GM23338 (cell line): Measurements from ENCODE around the gene IL11.

ENCODE experiments used
- CREB1 ChIP-seq: fragments of 250-450 bp; sonication (Bioruptor Pico); IDR thresholded peaks from 2 replicates; pipeline ENCODE4 v1.5.0; 2020; ENCODE audit warnings: low read depth, mild to moderate bottlenecking, moderate library complexity
- CTCF ChIP-seq, 2 experiments: fragments of 200-600 bp in 1 of 2; sonication (generic) in 1 of 2; conservative IDR thresholded peaks; 2 replicates each; pipeline versions ENCODE4 v1.5.1 to v1.6.1; 2016 to 2017; ENCODE audit warnings: antibody characterized with exemption in 2 of 2, low read depth in 2 of 2, mild to moderate bottlenecking in 2 of 2, moderate library complexity in 1 of 2
- EZH2phosphoT487 ChIP-seq: fragments of 200-600 bp; sonication (generic); IDR thresholded peaks from one replicate; pipeline ENCODE4 v1.8.1; 2018; ENCODE audit warnings: antibody characterized with exemption; ENCODE audit not compliant: unreplicated experiment
- JUNB ChIP-seq: IDR thresholded peaks from one replicate; pipeline ENCODE4 v1.6.1; 2016; ENCODE audit warnings: antibody characterized with exemption; ENCODE audit not compliant: unreplicated experiment
- REST ChIP-seq: IDR thresholded peaks from one replicate; pipeline ENCODE4 v1.6.1; 2018; ENCODE audit warnings: antibody characterized with exemption; ENCODE audit not compliant: unreplicated experiment
- STAT1 ChIP-seq: IDR thresholded peaks from one replicate; pipeline ENCODE4 v1.6.1; 2016; ENCODE audit warnings: antibody characterized with exemption; ENCODE audit not compliant: unreplicated experiment

GRCh38 chr19:55406091-55406825, 36.0 kb upstream of the IL11 start:
- no peak for TF ChIP-seq CTCF (conservative IDR thresholded peaks at IDR 0.05; ENCODE audit: low read depth in 2 of 2)
- no peak for TF ChIP-seq EZH2phosphoT487
- no peak for TF ChIP-seq CREB1 (CRISPR knock-in tag)
- TF ChIP-seq JUNB = no peak
- TF ChIP-seq REST = no peak
- no peak for TF ChIP-seq STAT1
